K562 (cell line): Measurements from ENCODE around the gene CSTF2T. TPM values are rescaled to one million over a fixed set of nuclear protein-coding genes. Genes with fewer than 3 reads are reported as not detected.

Source experiments
- ATAC-seq: fragments of 200-7000 bp; cut with Tn5 transposase; 3 replicates; pipeline ENCODE4 v1.9.1; 2020; ENCODE audit warnings: moderate library complexity
- BruUV-seq: library from RNA; stranded (reverse); fragments of 400-500 nt; replicated peaks from 2 replicates; lab custom pipeline; 2021; lab: Mats Ljungman, UMichigan
- CTCF ChIA-PET: fragments of 300-600 bp; formaldehyde crosslinking; extraction: SDS; loops from one replicate; lab custom pipeline; 2021; ENCODE audit warnings: low intra/inter-chr PET ratio; lab: Yijun Ruan, JAX
- POLR2A ChIA-PET: fragments of 300-600, 350-650 bp; sonication (Branson Sonifier 250); formaldehyde crosslinking; extraction: SDS; loops from one replicate; lab custom pipeline; 2021; ENCODE audit warnings: antibody characterized with exemption, inconsistent platforms; lab: Yijun Ruan, JAX
- DNase-seq, 4 experiments: peaks; one replicate each; pipeline versions ENCODE4 v3.0.0 to v3.0.0-alpha.2; 2011 to 2018; ENCODE audit warnings: low spot score in 3 of 4, mixed read lengths in 3 of 4; ENCODE audit errors: extremely low read depth in 1 of 4
- FAIRE-seq: peaks from 2 replicates; lab custom pipeline; 2011; peaks lifted over from hg19 to GRCh38; lab: Jason Lieb, UNC
- H2AFZ ChIP-seq: 2 replicates; pipeline ENCODE4 v1.6.0; 2011; ENCODE audit warnings: low read depth, low read length, control low read depth, inconsistent platforms
- H3K27ac ChIP-seq: fragments of 200-600 bp; 3 replicates; pipeline ENCODE4 v1.8.0; 2011; ENCODE audit warnings: low read depth, mild to moderate bottlenecking, control low read depth, inconsistent platforms, low read length, moderate library complexity, mixed read lengths; ENCODE audit errors: extremely low read depth
- H3K27me3 ChIP-seq, 2 experiments: fragments of 300-600 bp in 1 of 2; 2 replicates in 1 of 2; 3 replicates in 1 of 2; pipeline versions ENCODE4 v1.6.0 to v1.8.0; 2011; ENCODE audit warnings: inconsistent platforms in 2 of 2, low read length in 2 of 2, mild to moderate bottlenecking in 1 of 2, mixed read lengths in 1 of 2, moderate library complexity in 1 of 2; ENCODE audit not compliant: control insufficient read depth in 2 of 2, insufficient read depth in 2 of 2
- H3K36me3 ChIP-seq: fragments of 300-600 bp; 3 replicates; pipeline ENCODE4 v1.8.0; 2011; ENCODE audit warnings: mild to moderate bottlenecking, low read length, inconsistent platforms; ENCODE audit not compliant: control insufficient read depth, insufficient read depth
- H3K4me1 ChIP-seq, 2 experiments: fragments of 200-600 bp in 1 of 2; replicated peaks in 1 of 2; 2 replicates in 1 of 2; 3 replicates in 1 of 2; pipeline versions ENCODE4 v1.5.1 to v1.8.0; 2011; ENCODE audit warnings: inconsistent platforms in 2 of 2, low read length in 2 of 2, mild to moderate bottlenecking in 1 of 2, mixed read lengths in 1 of 2, moderate library complexity in 1 of 2; ENCODE audit not compliant: control insufficient read depth in 2 of 2, insufficient read depth in 2 of 2
- H3K4me2 ChIP-seq: 2 replicates; pipeline ENCODE4 v1.6.1; 2011; ENCODE audit warnings: low read length, control low read depth, inconsistent platforms, mixed read lengths; ENCODE audit not compliant: insufficient read depth
- H3K4me3 ChIP-seq: fragments of 200-600 bp; sonication (generic), shearing (Covaris generic); 2 replicates; pipeline ENCODE4 v1.5.1; 2016; ENCODE audit warnings: control low read depth, inconsistent platforms
- H3K79me2 ChIP-seq: fragments of 200-600 bp; 3 replicates; pipeline ENCODE4 v1.8.0; 2011; ENCODE audit warnings: low read length, inconsistent platforms; ENCODE audit not compliant: control insufficient read depth, insufficient read depth
- H3K9ac ChIP-seq, 2 experiments: 2 replicates each; pipeline versions ENCODE4 v1.6.0 to v1.6.1; 2011; ENCODE audit warnings: low read depth in 2 of 2, low read length in 2 of 2, control low read depth in 1 of 2, inconsistent platforms in 1 of 2, mild to moderate bottlenecking in 1 of 2, mixed read lengths in 1 of 2; ENCODE audit not compliant: insufficient read depth in 1 of 2
- H3K9me1 ChIP-seq: one replicate; pipeline ENCODE4 v1.6.0; 2011; ENCODE audit warnings: inconsistent platforms, mild to moderate bottlenecking, low read length, moderate library complexity; ENCODE audit not compliant: control insufficient read depth, insufficient read depth
- H3K9me3 ChIP-seq: replicated peaks from 2 replicates; pipeline ENCODE4 v1.5.1; 2011; ENCODE audit warnings: low read depth, low read length, inconsistent platforms; ENCODE audit not compliant: control insufficient read depth, insufficient read depth
- H4K20me1 ChIP-seq: replicated peaks from 2 replicates; pipeline ENCODE4 v1.6.1; 2011; ENCODE audit warnings: low read length, inconsistent platforms, mixed read lengths; ENCODE audit not compliant: control insufficient read depth, insufficient read depth
- ZNF232 ChIP-seq: sonication (generic); formaldehyde crosslinking; IDR thresholded peaks from 2 replicates; pipeline ENCODE4 v1.8.0; 2022; ENCODE audit warnings: mild to moderate bottlenecking, missing genetic modification reagents
- WGBS: fragments of 100-300 bp; shearing (Covaris generic); methylation state at CpG from one replicate; pipeline ENCODE4 v1.1.6; 2016; ENCODE audit warnings: low coverage, mixed read lengths; ENCODE audit not compliant: insufficient coverage; ENCODE audit errors: missing lambda C conversion rate; 5-methylcytosine and 5-hydroxymethylcytosine counted together
- in situ Hi-C: fragments of 300-500 bp; cut with MboI; formaldehyde crosslinking; loops from 4 replicates; pipeline ENCODE4 v1.15.0; 2018; ENCODE audit warnings: inconsistent platforms, mixed read lengths
- intact Hi-C: fragments of 100-400 bp; cut with micrococcal nuclease; formaldehyde crosslinking; loops from 2 replicates; pipeline ENCODE4 v1.14.2; 2022
- polyA plus RNA-seq, 8 experiments: library from polyadenylated mRNA; depleted of rRNA in 4 of 8; stranded (reverse) in 5 of 8; unstranded in 3 of 8; fragments of >200 nt; fragmentation: Nextera tagmentation in 2 of 8; fragmentation: Illumina TruSeq in 1 of 8; extraction: Ambion mirVana in 2 of 8; extraction: Trizol in 1 of 8; gene quantifications; 2 replicates each; pipeline versions ENCODE4 v1.2.1 to v1.2.3, GENCODE V29; 2011 to 2014; ENCODE audit warnings: inconsistent platforms in 1 of 8, missing spikeins in 1 of 8
- total RNA-seq, 7 experiments: library from RNA; depleted of rRNA in 6 of 7; stranded (reverse); fragments of >200 nt in 6 of 7; fragmentation: Illumina TruSeq in 2 of 7; extraction: Trizol in 2 of 7; gene quantifications; 2 replicates each; pipeline versions ENCODE4 v1.2.1 to v1.2.3, GENCODE V29; 2011 to 2021; ENCODE audit warnings: low replicate concordance in 1 of 7
- TF ChIP-seq, protein P1 (sequence below): fragments of 450-650 bp; IDR thresholded peaks from 2 replicates; pipeline ENCODE4 v1.6.1; 2016; ENCODE audit warnings: mild to moderate bottlenecking, moderate library complexity
- TF ChIP-seq, protein P2 (sequence below): fragments of 450-650 bp; IDR thresholded peaks from 2 replicates; pipeline ENCODE4 v1.6.1; 2017; ENCODE audit warnings: antibody characterized with exemption, mild to moderate bottlenecking

CSTF2T gene
- total and polyA plus RNA-seq, 9 of the 15 experiments (the other 6 are each of a cell fraction or from before 2014, with no cell fraction given), result 10.3 to 32.4 (median 24.2) TPM

DNA sequence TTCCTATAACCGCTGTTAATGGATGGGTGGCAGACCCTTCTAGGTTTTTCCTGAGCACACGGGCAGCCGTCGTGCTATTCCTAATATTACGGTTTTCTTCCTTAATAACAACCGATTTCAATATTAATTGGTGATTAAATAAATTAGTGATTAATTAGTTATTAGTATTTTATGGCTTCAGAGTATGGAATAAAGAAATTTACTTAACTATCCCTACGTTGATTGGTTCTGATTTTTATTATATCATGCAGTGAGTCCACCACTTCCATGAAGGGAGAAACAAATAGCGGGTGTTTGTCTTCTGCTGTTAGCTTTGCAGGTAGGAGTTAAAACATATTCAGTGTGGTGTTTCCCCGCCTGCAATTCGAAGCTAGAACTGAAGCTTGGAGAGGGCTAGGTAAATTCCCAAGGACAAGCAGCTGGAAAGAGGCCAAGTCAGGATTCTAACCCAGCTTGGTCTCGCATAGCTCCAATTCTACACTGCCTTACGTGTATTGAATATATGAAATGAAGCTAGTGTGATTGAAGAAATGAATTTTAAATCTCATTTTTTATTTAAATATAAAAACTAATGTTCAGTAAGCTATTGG lies 928 bp upstream of the CSTF2T start:
- FAIRE-seq (no peak), ATAC-seq (no peak), DNase-seq (peak; percentile 9 to 49 (median 15))
- BruUV-seq, result TSS peak; percentile 99
- POLR2A ChIA-PET, result interaction anchor here (1.6 kb wide), 1 partner anchor 9 kb away, joined by 5 read pairs; no protein-coding TSS in a partner anchor
- H3K9ac ChIP-seq, result peak overlapping the region in 1 of 2 experiments; percentile 87; a peak in 2 of 4 replicates
- intact Hi-C loops, result no loop called here
- no peaks in the 10 kb centered on the region for H3K9me1 ChIP-seq
- WGBS, result 61% methylated on average over 12 of the region's 12 CpGs
- H3K27ac ChIP-seq, result peak overlapping the region; percentile 98
- CTCF ChIA-PET, result no interaction called here
- peak overlapping the region; percentile 99 for H2AFZ ChIP-seq
- peak overlapping the region; percentile 67 for H3K4me3 ChIP-seq
- peaks cover 11 to 13% of the 10 kb centered on the region in 2 experiments for H3K4me1 ChIP-seq
- H3K36me3 ChIP-seq, result peaks cover 29% of the 10 kb centered on the region; the same call in 2 of the 3 replicates
- no peaks in the 10 kb centered on the region for H3K27me3 ChIP-seq
- in situ Hi-C loops, result no loop called here
- H3K9me3 ChIP-seq, result no peaks in the 10 kb centered on the region
- H3K79me2 ChIP-seq, result peaks cover 34% of the 10 kb centered on the region
- H4K20me1 ChIP-seq, result peaks cover 8% of the 10 kb centered on the region; the same call in 1 of the 2 replicates
- H3K4me2 ChIP-seq, result peak overlapping the region; percentile 88
- TF ChIP-seq, protein P1, sequence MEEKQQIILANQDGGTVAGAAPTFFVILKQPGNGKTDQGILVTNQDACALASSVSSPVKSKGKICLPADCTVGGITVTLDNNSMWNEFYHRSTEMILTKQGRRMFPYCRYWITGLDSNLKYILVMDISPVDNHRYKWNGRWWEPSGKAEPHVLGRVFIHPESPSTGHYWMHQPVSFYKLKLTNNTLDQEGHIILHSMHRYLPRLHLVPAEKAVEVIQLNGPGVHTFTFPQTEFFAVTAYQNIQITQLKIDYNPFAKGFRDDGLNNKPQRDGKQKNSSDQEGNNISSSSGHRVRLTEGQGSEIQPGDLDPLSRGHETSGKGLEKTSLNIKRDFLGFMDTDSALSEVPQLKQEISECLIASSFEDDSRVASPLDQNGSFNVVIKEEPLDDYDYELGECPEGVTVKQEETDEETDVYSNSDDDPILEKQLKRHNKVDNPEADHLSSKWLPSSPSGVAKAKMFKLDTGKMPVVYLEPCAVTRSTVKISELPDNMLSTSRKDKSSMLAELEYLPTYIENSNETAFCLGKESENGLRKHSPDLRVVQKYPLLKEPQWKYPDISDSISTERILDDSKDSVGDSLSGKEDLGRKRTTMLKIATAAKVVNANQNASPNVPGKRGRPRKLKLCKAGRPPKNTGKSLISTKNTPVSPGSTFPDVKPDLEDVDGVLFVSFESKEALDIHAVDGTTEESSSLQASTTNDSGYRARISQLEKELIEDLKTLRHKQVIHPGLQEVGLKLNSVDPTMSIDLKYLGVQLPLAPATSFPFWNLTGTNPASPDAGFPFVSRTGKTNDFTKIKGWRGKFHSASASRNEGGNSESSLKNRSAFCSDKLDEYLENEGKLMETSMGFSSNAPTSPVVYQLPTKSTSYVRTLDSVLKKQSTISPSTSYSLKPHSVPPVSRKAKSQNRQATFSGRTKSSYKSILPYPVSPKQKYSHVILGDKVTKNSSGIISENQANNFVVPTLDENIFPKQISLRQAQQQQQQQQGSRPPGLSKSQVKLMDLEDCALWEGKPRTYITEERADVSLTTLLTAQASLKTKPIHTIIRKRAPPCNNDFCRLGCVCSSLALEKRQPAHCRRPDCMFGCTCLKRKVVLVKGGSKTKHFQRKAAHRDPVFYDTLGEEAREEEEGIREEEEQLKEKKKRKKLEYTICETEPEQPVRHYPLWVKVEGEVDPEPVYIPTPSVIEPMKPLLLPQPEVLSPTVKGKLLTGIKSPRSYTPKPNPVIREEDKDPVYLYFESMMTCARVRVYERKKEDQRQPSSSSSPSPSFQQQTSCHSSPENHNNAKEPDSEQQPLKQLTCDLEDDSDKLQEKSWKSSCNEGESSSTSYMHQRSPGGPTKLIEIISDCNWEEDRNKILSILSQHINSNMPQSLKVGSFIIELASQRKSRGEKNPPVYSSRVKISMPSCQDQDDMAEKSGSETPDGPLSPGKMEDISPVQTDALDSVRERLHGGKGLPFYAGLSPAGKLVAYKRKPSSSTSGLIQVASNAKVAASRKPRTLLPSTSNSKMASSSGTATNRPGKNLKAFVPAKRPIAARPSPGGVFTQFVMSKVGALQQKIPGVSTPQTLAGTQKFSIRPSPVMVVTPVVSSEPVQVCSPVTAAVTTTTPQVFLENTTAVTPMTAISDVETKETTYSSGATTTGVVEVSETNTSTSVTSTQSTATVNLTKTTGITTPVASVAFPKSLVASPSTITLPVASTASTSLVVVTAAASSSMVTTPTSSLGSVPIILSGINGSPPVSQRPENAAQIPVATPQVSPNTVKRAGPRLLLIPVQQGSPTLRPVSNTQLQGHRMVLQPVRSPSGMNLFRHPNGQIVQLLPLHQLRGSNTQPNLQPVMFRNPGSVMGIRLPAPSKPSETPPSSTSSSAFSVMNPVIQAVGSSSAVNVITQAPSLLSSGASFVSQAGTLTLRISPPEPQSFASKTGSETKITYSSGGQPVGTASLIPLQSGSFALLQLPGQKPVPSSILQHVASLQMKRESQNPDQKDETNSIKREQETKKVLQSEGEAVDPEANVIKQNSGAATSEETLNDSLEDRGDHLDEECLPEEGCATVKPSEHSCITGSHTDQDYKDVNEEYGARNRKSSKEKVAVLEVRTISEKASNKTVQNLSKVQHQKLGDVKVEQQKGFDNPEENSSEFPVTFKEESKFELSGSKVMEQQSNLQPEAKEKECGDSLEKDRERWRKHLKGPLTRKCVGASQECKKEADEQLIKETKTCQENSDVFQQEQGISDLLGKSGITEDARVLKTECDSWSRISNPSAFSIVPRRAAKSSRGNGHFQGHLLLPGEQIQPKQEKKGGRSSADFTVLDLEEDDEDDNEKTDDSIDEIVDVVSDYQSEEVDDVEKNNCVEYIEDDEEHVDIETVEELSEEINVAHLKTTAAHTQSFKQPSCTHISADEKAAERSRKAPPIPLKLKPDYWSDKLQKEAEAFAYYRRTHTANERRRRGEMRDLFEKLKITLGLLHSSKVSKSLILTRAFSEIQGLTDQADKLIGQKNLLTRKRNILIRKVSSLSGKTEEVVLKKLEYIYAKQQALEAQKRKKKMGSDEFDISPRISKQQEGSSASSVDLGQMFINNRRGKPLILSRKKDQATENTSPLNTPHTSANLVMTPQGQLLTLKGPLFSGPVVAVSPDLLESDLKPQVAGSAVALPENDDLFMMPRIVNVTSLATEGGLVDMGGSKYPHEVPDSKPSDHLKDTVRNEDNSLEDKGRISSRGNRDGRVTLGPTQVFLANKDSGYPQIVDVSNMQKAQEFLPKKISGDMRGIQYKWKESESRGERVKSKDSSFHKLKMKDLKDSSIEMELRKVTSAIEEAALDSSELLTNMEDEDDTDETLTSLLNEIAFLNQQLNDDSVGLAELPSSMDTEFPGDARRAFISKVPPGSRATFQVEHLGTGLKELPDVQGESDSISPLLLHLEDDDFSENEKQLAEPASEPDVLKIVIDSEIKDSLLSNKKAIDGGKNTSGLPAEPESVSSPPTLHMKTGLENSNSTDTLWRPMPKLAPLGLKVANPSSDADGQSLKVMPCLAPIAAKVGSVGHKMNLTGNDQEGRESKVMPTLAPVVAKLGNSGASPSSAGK, result peak; percentile 67
- TF ChIP-seq ZNF232 (CRISPR knock-in tag), result peak; percentile 51; the same call in 1 of the 2 replicates
- TF ChIP-seq, protein P2, sequence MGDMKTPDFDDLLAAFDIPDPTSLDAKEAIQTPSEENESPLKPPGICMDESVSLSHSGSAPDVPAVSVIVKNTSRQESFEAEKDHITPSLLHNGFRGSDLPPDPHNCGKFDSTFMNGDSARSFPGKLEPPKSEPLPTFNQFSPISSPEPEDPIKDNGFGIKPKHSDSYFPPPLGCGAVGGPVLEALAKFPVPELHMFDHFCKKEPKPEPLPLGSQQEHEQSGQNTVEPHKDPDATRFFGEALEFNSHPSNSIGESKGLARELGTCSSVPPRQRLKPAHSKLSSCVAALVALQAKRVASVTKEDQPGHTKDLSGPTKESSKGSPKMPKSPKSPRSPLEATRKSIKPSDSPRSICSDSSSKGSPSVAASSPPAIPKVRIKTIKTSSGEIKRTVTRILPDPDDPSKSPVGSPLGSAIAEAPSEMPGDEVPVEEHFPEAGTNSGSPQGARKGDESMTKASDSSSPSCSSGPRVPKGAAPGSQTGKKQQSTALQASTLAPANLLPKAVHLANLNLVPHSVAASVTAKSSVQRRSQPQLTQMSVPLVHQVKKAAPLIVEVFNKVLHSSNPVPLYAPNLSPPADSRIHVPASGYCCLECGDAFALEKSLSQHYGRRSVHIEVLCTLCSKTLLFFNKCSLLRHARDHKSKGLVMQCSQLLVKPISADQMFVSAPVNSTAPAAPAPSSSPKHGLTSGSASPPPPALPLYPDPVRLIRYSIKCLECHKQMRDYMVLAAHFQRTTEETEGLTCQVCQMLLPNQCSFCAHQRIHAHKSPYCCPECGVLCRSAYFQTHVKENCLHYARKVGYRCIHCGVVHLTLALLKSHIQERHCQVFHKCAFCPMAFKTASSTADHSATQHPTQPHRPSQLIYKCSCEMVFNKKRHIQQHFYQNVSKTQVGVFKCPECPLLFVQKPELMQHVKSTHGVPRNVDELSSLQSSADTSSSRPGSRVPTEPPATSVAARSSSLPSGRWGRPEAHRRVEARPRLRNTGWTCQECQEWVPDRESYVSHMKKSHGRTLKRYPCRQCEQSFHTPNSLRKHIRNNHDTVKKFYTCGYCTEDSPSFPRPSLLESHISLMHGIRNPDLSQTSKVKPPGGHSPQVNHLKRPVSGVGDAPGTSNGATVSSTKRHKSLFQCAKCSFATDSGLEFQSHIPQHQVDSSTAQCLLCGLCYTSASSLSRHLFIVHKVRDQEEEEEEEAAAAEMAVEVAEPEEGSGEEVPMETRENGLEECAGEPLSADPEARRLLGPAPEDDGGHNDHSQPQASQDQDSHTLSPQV, result 0 out of 2 replicates have a peak, but pooled peaks have one; percentile 10
